Small intestine (tissue), 7 donors: ENCODE results near the gene C8G. TPM values are rescaled to one million over a fixed set of nuclear protein-coding genes. Genes with fewer than 3 reads are reported as not detected.

ENCODE experiments used
- DNase-seq, 2 donors: peaks; one replicate each; pipeline versions ENCODE4 v3.0.0 to v3.0.0-alpha.2; 2013
- FAIRE-seq: peaks from 2 replicates; lab custom pipeline; 2012; peaks lifted over from hg19 to GRCh38; lab: Jason Lieb, UNC
- H3K27ac ChIP-seq, 3 donors: one replicate each; pipeline ENCODE4 v1.5.1; 2013; ENCODE audit warnings: low read length in 2 of 3, mild to moderate bottlenecking in 2 of 3, control low read depth in 1 of 3, inconsistent platforms in 1 of 3, low read depth in 1 of 3, moderate library complexity in 1 of 3
- H3K27me3 ChIP-seq, 3 donors: one replicate each; pipeline ENCODE4 v1.6.1; 2013; ENCODE audit warnings: low read length in 3 of 3, inconsistent platforms in 1 of 3; ENCODE audit not compliant: control insufficient read depth in 3 of 3, insufficient read depth in 3 of 3
- H3K36me3 ChIP-seq, 3 donors: one replicate each; pipeline ENCODE4 v1.6.1; 2013; ENCODE audit warnings: low read length in 3 of 3, inconsistent platforms in 1 of 3, low read depth in 1 of 3, mild to moderate bottlenecking in 1 of 3, moderate library complexity in 1 of 3; ENCODE audit not compliant: control insufficient read depth in 3 of 3, insufficient read depth in 2 of 3
- H3K4me1 ChIP-seq, 3 donors: one replicate each; pipeline ENCODE4 v1.6.1; 2013; ENCODE audit warnings: low read length in 2 of 3, inconsistent platforms in 1 of 3, low read depth in 1 of 3, mild to moderate bottlenecking in 1 of 3, moderate library complexity in 1 of 3; ENCODE audit not compliant: control insufficient read depth in 3 of 3, insufficient read depth in 2 of 3
- H3K4me3 ChIP-seq, 3 donors: one replicate each; pipeline ENCODE4 v1.5.1; 2013; ENCODE audit warnings: low read length in 3 of 3, control low read depth in 1 of 3, inconsistent platforms in 1 of 3, low read depth in 1 of 3, mild to moderate bottlenecking in 1 of 3, moderate library complexity in 1 of 3
- H3K9me3 ChIP-seq, 2 donors: one replicate each; pipeline ENCODE4 v1.6.1; 2013; ENCODE audit warnings: low read depth in 1 of 2, low read length in 1 of 2; ENCODE audit not compliant: control insufficient read depth in 2 of 2, insufficient read depth in 1 of 2
- WGBS, 3 donors: extraction: QIAGEN DNeasy Blood & Tissue Kit; methylation state at CpG; one replicate each; pipeline ENCODE4 v1.1.7; 2013; 5-methylcytosine and 5-hydroxymethylcytosine counted together
- polyA plus RNA-seq, 4 donors: library from polyadenylated mRNA; stranded (reverse) in 3 of 4; unstranded in 1 of 4; fragments of 200-250 nt in 3 of 4; fragments of 120-200 nt in 1 of 4; gene quantifications; one replicate each; pipeline versions ENCODE4 v1.2.1 to v1.2.3, GENCODE V29; 2013
- donor health status: healthy with polysubstance abuse.
- donor health status: control.
- donor health status: control.
- donor health status: Bipolar disorder and iron deficiency.
- donor health status: healthy.

The C8G gene
- polyA plus RNA-seq, 4 donors = 13.6 to 106 (median 61.3) TPM

DNA sequence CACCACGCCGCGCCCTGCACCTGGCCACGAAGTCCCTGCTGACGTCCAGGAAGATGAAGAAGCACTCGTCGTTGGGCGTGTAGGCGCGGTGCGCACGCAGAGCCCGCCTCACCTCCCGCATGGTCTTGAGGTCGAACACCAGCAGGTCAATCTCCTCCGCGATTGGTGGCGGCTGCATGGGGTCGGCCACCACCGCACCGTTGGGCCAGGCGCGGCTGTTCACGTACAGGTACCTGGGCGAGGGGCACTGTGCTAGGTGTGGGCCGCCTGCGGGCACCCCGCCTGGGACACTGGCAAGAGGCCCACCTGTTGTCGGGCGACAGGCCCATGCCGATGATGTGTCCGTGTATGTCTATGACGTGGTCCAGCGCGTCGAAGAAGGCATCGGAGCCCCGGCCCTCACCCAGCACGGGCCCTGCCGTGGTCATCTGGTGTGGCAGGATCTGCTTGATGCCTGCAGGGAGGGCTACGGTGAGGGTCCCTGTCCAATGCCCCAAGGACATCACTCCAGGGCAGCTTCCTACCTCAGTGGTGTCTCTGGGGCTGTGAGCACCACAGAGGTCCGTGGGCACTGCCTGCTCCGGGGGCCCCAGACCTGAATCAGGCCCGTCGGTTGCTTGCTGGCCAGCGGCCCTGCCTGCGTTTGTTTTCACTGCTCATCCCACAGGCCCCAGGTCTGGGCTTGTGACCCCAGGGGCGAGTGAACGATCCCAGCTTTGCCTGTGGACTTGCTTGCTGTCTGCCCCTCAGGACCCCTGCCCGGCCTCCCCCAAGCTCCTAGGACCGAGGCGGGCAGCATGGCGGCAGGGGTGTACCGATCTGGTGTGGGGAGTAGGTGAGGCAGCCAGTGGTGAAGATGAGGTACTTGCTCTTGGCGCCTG lies 3.6 kb upstream of the C8G start:
- whole genome bisulfite sequencing, 3 donors = 94 to 96% (median 95%) methylated on average over 51 to 55 of the region's 55 CpGs
- H3K27ac ChIP-seq = no peak overlapping the region
- peaks cover 0 to 28% (median 2%) of the 10 kb centered on the region in 3 donors for H3K4me1 ChIP-seq
- H3K36me3 ChIP-seq = peaks cover 21 to 66% (median 23%) of the 10 kb centered on the region in 3 donors
- DNase-seq (no peak), FAIRE-seq (no peak)
- no peaks in the 10 kb centered on the region for H3K27me3 ChIP-seq
- H3K9me3 ChIP-seq = no peaks in the 10 kb centered on the region
- no peak overlapping the region for H3K4me3 ChIP-seq

GRCh38 chr9:136942112-136942880 lies 2.7 kb upstream of the C8G start:
- 93 to 94% (median 94%) methylated on average over 50 to 60 of the region's 60 CpGs for WGBS, 3 donors
- DNase-seq = no peak

DNA sequence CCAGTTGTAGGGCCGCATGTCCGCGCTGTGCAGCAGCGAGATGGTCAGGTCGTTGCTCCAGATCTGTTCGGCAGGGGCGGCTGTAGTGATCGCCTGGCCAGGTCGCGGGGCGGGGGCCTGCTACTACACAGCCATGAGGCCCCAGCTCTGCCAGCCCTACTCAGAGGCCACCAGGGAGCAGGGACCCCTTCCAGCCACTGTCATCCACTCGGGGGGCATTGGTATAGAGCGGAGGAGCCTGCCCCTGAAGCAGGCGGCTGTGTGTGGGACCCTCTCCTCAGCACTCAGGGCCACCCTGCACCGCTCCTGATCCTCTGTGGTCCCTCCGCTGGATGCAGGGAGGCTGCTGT lies 2.2 kb upstream of the C8G start:
- no peaks in the 10 kb centered on the region for H3K9me3 ChIP-seq
- H3K27me3 ChIP-seq = no peaks in the 10 kb centered on the region
- DNase-seq (no peak), FAIRE-seq (no peak)
- WGBS, 3 donors = 93 to 97% (median 94%) methylated on average over 16 of the region's 16 CpGs
- peak overlapping the region in 2 of 3 donors; percentile 89 to 97 for H3K4me3 ChIP-seq
- H3K4me1 ChIP-seq = peaks cover 0 to 34% (median 2%) of the 10 kb centered on the region in 3 donors
- H3K36me3 ChIP-seq = peaks cover 21 to 60% (median 23%) of the 10 kb centered on the region in 3 donors
- no peak overlapping the region for H3K27ac ChIP-seq

More at GRCh38 chr9:136942112-136942880, 2.7 kb upstream of the C8G start:
- Histone ChIP-seq H3K4me3 (peak overlapping the region in 1 of 3 donors; percentile 97), H3K27me3 (no peaks in the 10 kb centered on the region), H3K36me3 (peaks cover 21 to 63% (median 23%) of the 10 kb centered on the region in 3 donors), H3K9me3 (no peaks in the 10 kb centered on the region), H3K4me1 (peaks cover 0 to 29% (median 2%) of the 10 kb centered on the region in 3 donors), H3K27ac (no peak overlapping the region)
- FAIRE-seq = no peak

GRCh38 chr9:136943291-136944211 lies 1.5 kb upstream of the C8G start:
- 11 to 20% (median 15%) methylated on average over 52 to 61 of the region's 61 CpGs for whole genome bisulfite sequencing, 3 donors
- H3K4me1 ChIP-seq = peaks cover 0 to 40% (median 2%) of the 10 kb centered on the region in 3 donors
- peak overlapping the region; percentile 78 to 91 (median 91) for H3K27ac ChIP-seq
- no peaks in the 10 kb centered on the region for H3K9me3 ChIP-seq
- no peaks in the 10 kb centered on the region for H3K27me3 ChIP-seq
- no peak for FAIRE-seq
- peak in 1 of 2 donors; percentile 30 for DNase-seq
- peak overlapping the region; percentile 89 to 97 (median 90) for H3K4me3 ChIP-seq
- H3K36me3 ChIP-seq = peaks cover 21 to 55% (median 23%) of the 10 kb centered on the region in 3 donors

- peak overlapping the region; percentile 78 to 91 (median 91) for H3K27ac ChIP-seq
- H3K27me3 ChIP-seq = no peaks in the 10 kb centered on the region
- no peak for DNase-seq
- WGBS, 3 donors = 0% methylated on average over 36 to 45 of the region's 45 CpGs
- peaks cover 0 to 47% (median 4%) of the 10 kb centered on the region in 3 donors for H3K4me1 ChIP-seq
- peak overlapping the region; percentile 89 to 97 (median 90) for H3K4me3 ChIP-seq
- no peak for FAIRE-seq
- H3K9me3 ChIP-seq = no peaks in the 10 kb centered on the region
- H3K36me3 ChIP-seq = peaks cover 17 to 56% (median 23%) of the 10 kb centered on the region in 3 donors
These were observed 878 bp upstream of the C8G start for GRCh38 chr9:136944212-136944518.

GRCh38 chr9:136945333-136946227 lies 537 bp downstream of the C8G start:
- no peak for FAIRE-seq
- H3K27me3 ChIP-seq = no peaks in the 10 kb centered on the region
- H3K4me1 ChIP-seq = peaks cover 0 to 53% (median 6%) of the 10 kb centered on the region in 3 donors
- H3K27ac ChIP-seq = peak overlapping the region in 2 of 3 donors; percentile 18 to 71
- no peaks in the 10 kb centered on the region for H3K9me3 ChIP-seq
- peaks cover 13 to 42% (median 17%) of the 10 kb centered on the region in 3 donors for H3K36me3 ChIP-seq
- H3K4me3 ChIP-seq = peak overlapping the region in 2 of 3 donors; percentile 34 to 40
- 79 to 86% (median 81%) methylated on average over 26 to 30 of the region's 30 CpGs for WGBS, 3 donors
- peak in 1 of 2 donors; percentile 43 for DNase-seq
